ENCODE measurements around the gene ARHGAP23.

ARHGAP23 gene

GRCh38 chr17:38416840-38417209 lies 11.4 kb upstream of the ARHGAP23 start:
- H3K9me2 ChIP-seq (replicated peaks; ENCODE audit: low read depth, low read length): no peaks in the 10 kb centered on the region
- no peaks in the 10 kb centered on the region for H3K27me3 ChIP-seq (ENCODE audit: insufficient read depth, low read length, poor library complexity, severe bottlenecking)
- no peaks in the 10 kb centered on the region for H3F3A ChIP-seq (ENCODE audit: low read depth)
- H3K4me2 ChIP-seq (ENCODE audit: low read depth, low read length, poor library complexity, severe bottlenecking): no peak overlapping the region
- H2AFZ ChIP-seq (ENCODE audit: low read length): no peak overlapping the region
- no peaks in the 10 kb centered on the region for H4K20me1 ChIP-seq (ENCODE audit: insufficient read depth, low read length, poor library complexity, severe bottlenecking)
- no peaks in the 10 kb centered on the region for H3K9me3 ChIP-seq (ENCODE audit: insufficient read depth, low read depth, low read length)
- no peak overlapping the region for H3K4me3 ChIP-seq (ENCODE audit: low read length, poor library complexity, severe bottlenecking)
- H3K9ac ChIP-seq (ENCODE audit: low read depth, low read length, poor library complexity, severe bottlenecking): no peak overlapping the region
- no peak for TF ChIP-seq EZH2phosphoT487 (IDR thresholded peaks at IDR 0.05; ENCODE audit: borderline replicate concordance)
- no peak for TF ChIP-seq CTCF (conservative IDR thresholded peaks at IDR 0.05; ENCODE audit: low read length)
- no peaks in the 10 kb centered on the region for H3K79me2 ChIP-seq (ENCODE audit: insufficient read depth, low read length)
- peaks cover 16% of the 10 kb centered on the region for H3K4me1 ChIP-seq (ENCODE audit: insufficient read depth, low read length, poor library complexity, severe bottlenecking)
- no peaks in the 10 kb centered on the region for H3K36me3 ChIP-seq (ENCODE audit: insufficient read depth, low read length)

- Histone ChIP-seq H4K20me1 (ENCODE audit: insufficient read depth, low read length, poor library complexity, severe bottlenecking) (no peaks in the 10 kb centered on the region), H3F3A (ENCODE audit: low read depth) (no peaks in the 10 kb centered on the region), H2AFZ (ENCODE audit: low read length) (no peak overlapping the region), H3K9me3 (ENCODE audit: insufficient read depth, low read depth, low read length) (no peaks in the 10 kb centered on the region), H3K9ac (ENCODE audit: low read depth, low read length, poor library complexity, severe bottlenecking) (no peak overlapping the region), H3K36me3 (ENCODE audit: insufficient read depth, low read length) (no peaks in the 10 kb centered on the region), H3K9me2 (replicated peaks; ENCODE audit: low read depth, low read length) (no peaks in the 10 kb centered on the region), H3K4me1 (ENCODE audit: insufficient read depth, low read length, poor library complexity, severe bottlenecking) (peaks cover 16% of the 10 kb centered on the region), H3K4me2 (ENCODE audit: low read depth, low read length, poor library complexity, severe bottlenecking) (no peak overlapping the region), H3K79me2 (ENCODE audit: insufficient read depth, low read length) (no peaks in the 10 kb centered on the region), H3K27me3 (ENCODE audit: insufficient read depth, low read length, poor library complexity, severe bottlenecking) (no peaks in the 10 kb centered on the region), H3K4me3 (ENCODE audit: low read length, poor library complexity, severe bottlenecking) (no peak overlapping the region)
- TF ChIP-seq EZH2phosphoT487 (IDR thresholded peaks at IDR 0.05; ENCODE audit: borderline replicate concordance): no peak
- no peak for TF ChIP-seq CTCF (conservative IDR thresholded peaks at IDR 0.05; ENCODE audit: low read length)
These were observed 10.9 kb upstream of the ARHGAP23 start for GRCh38 chr17:38417210-38417951.

- Histone ChIP-seq H3K4me1 (ENCODE audit: insufficient read depth, low read length, poor library complexity, severe bottlenecking) (peaks cover 16% of the 10 kb centered on the region), H3K9ac (ENCODE audit: low read depth, low read length, poor library complexity, severe bottlenecking) (no peak overlapping the region), H3F3A (ENCODE audit: low read depth) (no peaks in the 10 kb centered on the region), H3K27me3 (ENCODE audit: insufficient read depth, low read length, poor library complexity, severe bottlenecking) (no peaks in the 10 kb centered on the region), H3K4me3 (ENCODE audit: low read length, poor library complexity, severe bottlenecking) (no peak overlapping the region), H4K20me1 (ENCODE audit: insufficient read depth, low read length, poor library complexity, severe bottlenecking) (no peaks in the 10 kb centered on the region), H3K9me2 (replicated peaks; ENCODE audit: low read depth, low read length) (no peaks in the 10 kb centered on the region), H3K4me2 (ENCODE audit: low read depth, low read length, poor library complexity, severe bottlenecking) (no peak overlapping the region), H2AFZ (ENCODE audit: low read length) (no peak overlapping the region), H3K9me3 (ENCODE audit: insufficient read depth, low read depth, low read length) (no peaks in the 10 kb centered on the region), H3K36me3 (ENCODE audit: insufficient read depth, low read length) (no peaks in the 10 kb centered on the region), H3K79me2 (ENCODE audit: insufficient read depth, low read length) (no peaks in the 10 kb centered on the region)
- TF ChIP-seq CTCF (conservative IDR thresholded peaks at IDR 0.05; ENCODE audit: low read length) (no peak), EZH2phosphoT487 (IDR thresholded peaks at IDR 0.05; ENCODE audit: borderline replicate concordance) (no peak)
These were observed 10.1 kb upstream of the ARHGAP23 start for GRCh38 chr17:38418062-38418692.
